ENCODE data around the gene PLA2G4F. TPM values are rescaled to one million over a fixed set of nuclear protein-coding genes. Genes with fewer than 3 reads are reported as not detected.

Gene PLA2G4F
- total RNA-seq, 1 experiment from 2014 or later, result not detected

DNA sequence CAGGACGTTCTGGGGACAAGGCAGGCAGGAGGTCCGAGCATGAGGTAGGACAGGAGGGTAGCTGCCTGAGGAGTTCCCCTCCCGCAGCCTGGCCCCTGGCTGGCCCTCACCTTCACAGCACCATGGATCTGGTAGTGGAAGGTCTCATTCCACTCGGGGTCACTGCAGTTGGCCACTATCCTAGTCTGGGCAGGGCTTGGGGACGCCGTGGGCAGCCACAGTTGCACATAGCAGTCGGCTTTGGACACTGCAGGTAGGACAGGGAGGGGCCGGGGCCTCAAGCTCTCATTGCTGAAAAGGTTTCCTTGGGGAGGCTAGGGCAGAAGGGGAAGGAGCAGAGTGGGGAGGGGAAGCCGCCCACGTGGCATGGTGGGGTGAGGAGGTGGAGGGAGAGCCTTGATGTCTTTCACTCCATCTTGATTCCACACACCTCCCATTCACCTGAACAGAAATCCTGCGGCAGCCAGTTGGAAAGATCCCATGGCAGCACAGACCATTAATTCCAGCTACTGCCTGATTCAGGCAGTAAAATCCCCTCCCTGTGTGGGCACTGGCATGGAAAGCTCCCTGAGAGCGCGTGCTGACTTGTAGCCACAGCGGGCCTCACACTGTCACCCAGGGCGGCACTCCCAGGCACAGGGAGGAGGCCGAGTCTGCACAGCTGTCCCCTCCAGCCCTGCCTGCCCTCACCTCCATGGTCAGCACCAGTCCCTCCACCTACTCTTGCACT is 2.1 kb downstream of the PLA2G4F start:
- Histone ChIP-seq H2BK12ac (ENCODE audit: insufficient read length, low read depth, low read length) (no peak overlapping the region), H2AFZ (ENCODE audit: low read length) (no peak overlapping the region)
- DNase-seq, result no peak

More for the DNA sequence above, 2.1 kb downstream of the PLA2G4F start:
- Histone ChIP-seq H4K8ac (replicated peaks; ENCODE audit: insufficient read length, low read depth, low read length) (no peak overlapping the region), H4K20me1 (ENCODE audit: control insufficient read depth, insufficient read depth, insufficient read length) (no peaks in the 10 kb centered on the region), H4K5ac (ENCODE audit: insufficient read length, low read depth, low read length) (no peak overlapping the region), H3K79me2 (ENCODE audit: insufficient read depth, low read length) (no peaks in the 10 kb centered on the region), H3K14ac (ENCODE audit: insufficient read depth, low read length) (no peak overlapping the region), H2BK20ac (ENCODE audit: low read depth, low read length, poor library complexity, severe bottlenecking) (no peak overlapping the region), H3K9me3 (ENCODE audit: control insufficient read depth, low read depth, low read length) (no peaks in the 10 kb centered on the region), H3K23me2 (ENCODE audit: insufficient read length, low read depth, low read length, poor library complexity, severe bottlenecking) (no peaks in the 10 kb centered on the region), H3K4me2 (ENCODE audit: insufficient read depth, insufficient read length, low read length) (no peak overlapping the region), H3K18ac (ENCODE audit: insufficient read length, low read depth, low read length) (no peak overlapping the region), H3K4me1 (ENCODE audit: insufficient read depth, low read length) (no peaks in the 10 kb centered on the region), H3K27me3 (ENCODE audit: insufficient read depth, low read length) (no peaks in the 10 kb centered on the region), H3T11ph (ENCODE audit: low read length) (no peak overlapping the region), H3K23ac (ENCODE audit: insufficient read length, low read depth, low read length) (no peak overlapping the region), H3K79me1 (ENCODE audit: insufficient read depth, low read depth, low read length, poor library complexity, severe bottlenecking) (no peaks in the 10 kb centered on the region), H3K9ac (ENCODE audit: extremely low read depth, insufficient read length, low read length) (no peak overlapping the region), H3K27ac (ENCODE audit: insufficient read length, low read depth, low read length) (no peak overlapping the region), H3K56ac (ENCODE audit: insufficient read length, low read depth, low read length) (no peak overlapping the region), H2BK15ac (ENCODE audit: low read depth, low read length) (no peak overlapping the region), H2BK5ac (ENCODE audit: insufficient read length, low read length) (no peak overlapping the region), H4K91ac (ENCODE audit: insufficient read length, low read depth, low read length) (no peak overlapping the region), H2BK120ac (ENCODE audit: low read depth, low read length, poor library complexity, severe bottlenecking) (no peak overlapping the region), H2AK5ac (ENCODE audit: insufficient read length, low read length) (no peak overlapping the region), H3K4ac (ENCODE audit: low read depth, low read length) (no peak overlapping the region)
- Mint-ChIP-seq H3K9me3 (no peaks in the 10 kb centered on the region), H3K27me3 (ENCODE audit: low read depth) (no peaks in the 10 kb centered on the region; the same call in 1 of the 2 replicates), H3K36me3 (ENCODE audit: insufficient read depth in 1 of 3, low read depth in 3 of 3) (peaks cover 0 to 8% (median 0%) of the 10 kb centered on the region in 3 experiments; a peak in 2 of 7 replicates), H3K4me1 (peaks cover 3 to 9% of the 10 kb centered on the region in 2 experiments; a peak in 3 of 4 replicates), H3K27ac (no peak overlapping the region), H3K4me3 (no peak overlapping the region)
- TF ChIP-seq, protein P1, sequence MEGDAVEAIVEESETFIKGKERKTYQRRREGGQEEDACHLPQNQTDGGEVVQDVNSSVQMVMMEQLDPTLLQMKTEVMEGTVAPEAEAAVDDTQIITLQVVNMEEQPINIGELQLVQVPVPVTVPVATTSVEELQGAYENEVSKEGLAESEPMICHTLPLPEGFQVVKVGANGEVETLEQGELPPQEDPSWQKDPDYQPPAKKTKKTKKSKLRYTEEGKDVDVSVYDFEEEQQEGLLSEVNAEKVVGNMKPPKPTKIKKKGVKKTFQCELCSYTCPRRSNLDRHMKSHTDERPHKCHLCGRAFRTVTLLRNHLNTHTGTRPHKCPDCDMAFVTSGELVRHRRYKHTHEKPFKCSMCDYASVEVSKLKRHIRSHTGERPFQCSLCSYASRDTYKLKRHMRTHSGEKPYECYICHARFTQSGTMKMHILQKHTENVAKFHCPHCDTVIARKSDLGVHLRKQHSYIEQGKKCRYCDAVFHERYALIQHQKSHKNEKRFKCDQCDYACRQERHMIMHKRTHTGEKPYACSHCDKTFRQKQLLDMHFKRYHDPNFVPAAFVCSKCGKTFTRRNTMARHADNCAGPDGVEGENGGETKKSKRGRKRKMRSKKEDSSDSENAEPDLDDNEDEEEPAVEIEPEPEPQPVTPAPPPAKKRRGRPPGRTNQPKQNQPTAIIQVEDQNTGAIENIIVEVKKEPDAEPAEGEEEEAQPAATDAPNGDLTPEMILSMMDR (conservative IDR thresholded peaks at IDR 0.05), result no peak
- no CpG with 5 or more reads among the region's 16 CpGs for WGBS (ENCODE audit: extremely low coverage, insufficient read length, low lambda C conversion rate)
